Thyroid gland (tissue), 4 donors: Measurements from ENCODE around the gene CACNA1G. TPM values are rescaled to one million over a fixed set of nuclear protein-coding genes. Genes with fewer than 3 reads are reported as not detected.

Source experiments
- DNase-seq, 2 donors: peaks; one replicate each; pipeline ENCODE4 v3.0.0-alpha.2; 2019
- H3K27ac ChIP-seq, 3 donors: fragments of 200-600 bp; sonication (generic); 1 replicate in 2 of 3; 2 replicates in 1 of 3; pipeline ENCODE4 v1.5.1; 2016 to 2019; ENCODE audit warnings: mild to moderate bottlenecking in 1 of 3, moderate library complexity in 1 of 3
- H3K27me3 ChIP-seq: fragments of 200-600 bp; sonication (generic); one replicate; pipeline ENCODE4 v1.5.1; 2019
- H3K36me3 ChIP-seq, 2 donors: fragments of 200-600 bp; sonication (generic); one replicate each; pipeline ENCODE4 v1.5.1; 2016 to 2019
- H3K4me1 ChIP-seq, 2 donors: fragments of 200-600 bp; sonication (generic); one replicate each; pipeline ENCODE4 v1.5.1; 2017 to 2019
- H3K4me3 ChIP-seq, 3 donors: fragments of 200-600 bp; sonication (generic); replicated peaks in 1 of 3; 1 replicate in 2 of 3; 2 replicates in 1 of 3; pipeline ENCODE4 v1.5.1; 2016; ENCODE audit warnings: mild to moderate bottlenecking in 1 of 3
- H3K9me3 ChIP-seq: fragments of 200-600 bp; sonication (generic); one replicate; pipeline ENCODE4 v1.5.1; 2017
- POLR2A ChIP-seq, 2 donors: fragments of 450-650 bp; IDR thresholded peaks; one replicate each; pipeline ENCODE4 v1.6.1; 2017; ENCODE audit warnings: antibody characterized with exemption in 2 of 2, mild to moderate bottlenecking in 2 of 2, moderate library complexity in 1 of 2
- WGBS, 2 donors: methylation state at CpG; one replicate each; pipeline ENCODE4 v1.1.5; 2017; 5-methylcytosine and 5-hydroxymethylcytosine counted together
- intact Hi-C: fragments of 100-400 bp; cut with DNase I; formaldehyde crosslinking; loops from one replicate; pipeline ENCODE4 v1.15.1; 2023
- total RNA-seq, 4 donors: library from RNA; depleted of rRNA; stranded (reverse); fragments of >200 nt; gene quantifications; one replicate each; pipeline ENCODE4 v1.2.3, GENCODE V29; 2016
- TF ChIP-seq, protein P1 (sequence below), 6 experiments: fragments of 200-600 bp in 3 of 6; fragments of 450-650 bp in 3 of 6; sonication (generic) in 3 of 6; IDR thresholded peaks; one replicate each; pipeline ENCODE4 v1.5.1; 2016 to 2019; ENCODE audit warnings: antibody characterized with exemption in 6 of 6, mild to moderate bottlenecking in 2 of 6, inconsistent platforms in 1 of 6, moderate library complexity in 1 of 6

The CACNA1G gene
- total RNA-seq, 4 donors from 2014 or later, result 0.13 to 3.3 (median 0.52) TPM

- H3K27me3 ChIP-seq, result no peaks in the 10 kb centered on the region
- no peak overlapping the region for H3K27ac ChIP-seq
- H3K4me3 ChIP-seq, result no peak overlapping the region
- H3K36me3 ChIP-seq, result no peaks in the 10 kb centered on the region
- H3K4me1 ChIP-seq, result peaks cover 36 to 39% of the 10 kb centered on the region in 2 donors
- no peak for DNase-seq
- no peaks in the 10 kb centered on the region for H3K9me3 ChIP-seq
- 95 to 96% methylated on average over 32 to 41 of the region's 45 CpGs for WGBS, 2 donors
- intact Hi-C loops, result no loop called here
- TF ChIP-seq POLR2A (IDR thresholded peaks at IDR 0.05), result no peak
- TF ChIP-seq, protein P1, sequence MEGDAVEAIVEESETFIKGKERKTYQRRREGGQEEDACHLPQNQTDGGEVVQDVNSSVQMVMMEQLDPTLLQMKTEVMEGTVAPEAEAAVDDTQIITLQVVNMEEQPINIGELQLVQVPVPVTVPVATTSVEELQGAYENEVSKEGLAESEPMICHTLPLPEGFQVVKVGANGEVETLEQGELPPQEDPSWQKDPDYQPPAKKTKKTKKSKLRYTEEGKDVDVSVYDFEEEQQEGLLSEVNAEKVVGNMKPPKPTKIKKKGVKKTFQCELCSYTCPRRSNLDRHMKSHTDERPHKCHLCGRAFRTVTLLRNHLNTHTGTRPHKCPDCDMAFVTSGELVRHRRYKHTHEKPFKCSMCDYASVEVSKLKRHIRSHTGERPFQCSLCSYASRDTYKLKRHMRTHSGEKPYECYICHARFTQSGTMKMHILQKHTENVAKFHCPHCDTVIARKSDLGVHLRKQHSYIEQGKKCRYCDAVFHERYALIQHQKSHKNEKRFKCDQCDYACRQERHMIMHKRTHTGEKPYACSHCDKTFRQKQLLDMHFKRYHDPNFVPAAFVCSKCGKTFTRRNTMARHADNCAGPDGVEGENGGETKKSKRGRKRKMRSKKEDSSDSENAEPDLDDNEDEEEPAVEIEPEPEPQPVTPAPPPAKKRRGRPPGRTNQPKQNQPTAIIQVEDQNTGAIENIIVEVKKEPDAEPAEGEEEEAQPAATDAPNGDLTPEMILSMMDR (IDR thresholded peaks at IDR 0.05), result no peak
Measured at GRCh38 chr17:50536683-50537646, 23.6 kb upstream of the CACNA1G start.

GRCh38 chr17:50537721-50538548 lies 22.6 kb upstream of the CACNA1G start:
- WGBS, 2 donors, result 88 to 93% methylated on average over 9 to 12 of the region's 20 CpGs
- TF ChIP-seq POLR2A (IDR thresholded peaks at IDR 0.05), result no peak
- TF ChIP-seq, protein P1 (IDR thresholded peaks at IDR 0.05), result no peak
- peaks cover 34 to 37% of the 10 kb centered on the region in 2 donors for H3K4me1 ChIP-seq
- H3K27ac ChIP-seq, result no peak overlapping the region
- H3K4me3 ChIP-seq, result no peak overlapping the region
- H3K9me3 ChIP-seq, result no peaks in the 10 kb centered on the region
- no peak for DNase-seq
- no peaks in the 10 kb centered on the region for H3K36me3 ChIP-seq
- intact Hi-C loops, result no loop called here
- H3K27me3 ChIP-seq, result no peaks in the 10 kb centered on the region

DNA sequence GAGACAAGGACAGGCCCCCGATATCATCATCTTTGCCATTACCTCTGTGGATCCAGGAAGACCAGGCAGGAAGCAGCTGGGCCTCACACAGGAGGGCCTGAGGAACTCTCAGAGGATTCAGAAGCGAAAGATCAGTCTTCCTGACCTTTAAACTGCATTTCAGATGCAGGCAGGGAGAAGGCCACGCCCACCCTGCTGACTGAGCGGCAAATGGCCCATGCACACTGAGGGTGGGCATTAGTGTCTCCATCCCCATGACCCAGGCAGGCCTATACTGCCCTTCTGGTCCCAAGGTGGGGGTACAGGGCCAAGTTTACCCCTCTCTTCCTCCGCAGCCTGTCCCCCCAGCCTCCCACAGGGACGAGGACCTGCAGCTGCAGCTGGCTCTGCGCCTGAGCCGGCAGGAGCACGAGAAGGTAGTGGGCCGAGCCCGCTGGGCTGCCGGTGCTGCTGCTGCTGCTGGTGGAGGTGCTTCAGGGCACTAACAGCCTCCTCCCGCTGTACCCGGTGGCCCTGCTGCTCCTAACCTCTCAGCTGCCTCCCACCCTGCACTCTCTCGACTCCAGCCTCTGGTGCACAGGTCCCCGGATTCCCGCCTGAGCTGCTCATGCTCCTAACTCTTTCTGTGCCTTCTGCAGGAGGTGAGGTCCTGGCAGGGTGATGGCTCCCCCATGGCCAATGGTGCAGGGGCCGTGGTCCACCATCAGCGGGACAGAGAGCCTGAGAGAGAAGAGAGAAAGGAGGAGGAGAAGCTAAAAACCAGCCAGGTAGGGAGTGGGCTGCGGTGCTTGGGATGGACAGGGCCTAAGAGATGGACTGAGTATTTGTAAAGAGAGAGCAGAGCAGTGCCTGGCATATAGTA lies 21.7 kb upstream of the CACNA1G start:
- no peak overlapping the region for H3K27ac ChIP-seq
- H3K4me3 ChIP-seq, result no peak overlapping the region
- H3K9me3 ChIP-seq, result no peaks in the 10 kb centered on the region
- DNase-seq, result no peak
- H3K36me3 ChIP-seq, result no peaks in the 10 kb centered on the region
- TF ChIP-seq, protein P1 (IDR thresholded peaks at IDR 0.05), result no peak
- no peak for TF ChIP-seq POLR2A (IDR thresholded peaks at IDR 0.05)
- H3K4me1 ChIP-seq, result peaks cover 26 to 31% of the 10 kb centered on the region in 2 donors
- intact Hi-C loops, result no loop called here
- no peaks in the 10 kb centered on the region for H3K27me3 ChIP-seq
- 86 to 89% methylated on average over 13 to 15 of the region's 20 CpGs for WGBS, 2 donors

GRCh38 chr17:50539762-50540559 lies 20.6 kb upstream of the CACNA1G start:
- H3K4me3 ChIP-seq, result no peak overlapping the region
- H3K27ac ChIP-seq, result no peak overlapping the region
- H3K27me3 ChIP-seq, result no peaks in the 10 kb centered on the region
- H3K9me3 ChIP-seq, result no peaks in the 10 kb centered on the region
- TF ChIP-seq POLR2A (IDR thresholded peaks at IDR 0.05), result no peak
- TF ChIP-seq, protein P1 (IDR thresholded peaks at IDR 0.05), result no peak
- DNase-seq, result peak in 1 of 2 donors; percentile 21
- intact Hi-C loops, result loop anchor here (5.0 kb wide), 1 partner anchor 53 kb away; no protein-coding TSS in a partner anchor
- no peaks in the 10 kb centered on the region for H3K36me3 ChIP-seq
- H3K4me1 ChIP-seq, result peaks cover 15 to 19% of the 10 kb centered on the region in 2 donors
- 79 to 82% methylated on average over 10 to 15 of the region's 15 CpGs for WGBS, 2 donors
